GM18511 (cell line): ENCODE measurements around the gene NCK1.
"Not testable (repeated sequence)": the region's sequence is repeated elsewhere in the genome, so short reads cannot be mapped to it uniquely, and the experiment has no call there.

Experiments
- ATAC-seq: cut with Tn5 transposase; IDR thresholded peaks from one replicate; pipeline ENCODE4 v1.9.1; 2021; ENCODE audit warnings: mild to moderate bottlenecking, moderate library complexity; ENCODE audit not compliant: unreplicated experiment

The NCK1 gene

DNA sequence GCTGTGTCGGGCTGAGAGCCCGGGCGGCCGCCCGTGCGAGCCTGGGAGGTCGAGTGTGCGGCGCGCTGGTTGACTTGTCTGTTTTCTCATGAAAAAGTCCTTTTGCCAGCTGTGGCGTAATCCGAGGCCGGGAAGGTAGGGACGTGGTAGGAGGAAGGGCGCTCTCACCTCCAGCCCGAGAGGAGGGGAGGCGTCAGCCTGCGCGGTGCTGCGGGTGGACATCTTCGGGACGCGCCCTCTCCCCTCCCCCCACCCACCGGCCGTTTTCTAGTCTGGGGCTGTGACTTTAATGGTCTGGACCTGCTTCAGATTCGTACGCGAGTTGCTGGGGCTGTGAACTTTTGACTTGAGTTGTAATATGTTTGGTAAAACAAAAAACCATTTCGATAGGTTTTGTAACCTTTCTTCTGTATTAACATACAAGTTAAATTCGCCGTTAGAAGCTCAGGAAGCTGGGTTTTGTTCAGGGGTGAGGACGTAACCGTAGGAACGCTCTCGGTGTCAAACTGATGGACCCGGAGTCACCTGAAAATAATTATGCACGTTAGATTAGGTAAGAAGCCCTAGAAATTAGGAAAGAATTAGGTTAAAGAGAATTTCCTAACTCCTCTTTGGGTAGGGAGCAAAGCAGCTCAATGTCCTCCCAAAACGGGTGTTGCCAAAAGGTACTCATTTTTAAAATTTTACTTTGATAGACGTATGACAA lies 762 bp downstream of the NCK1 start:
- ATAC-seq = peak; percentile 36

DNA sequence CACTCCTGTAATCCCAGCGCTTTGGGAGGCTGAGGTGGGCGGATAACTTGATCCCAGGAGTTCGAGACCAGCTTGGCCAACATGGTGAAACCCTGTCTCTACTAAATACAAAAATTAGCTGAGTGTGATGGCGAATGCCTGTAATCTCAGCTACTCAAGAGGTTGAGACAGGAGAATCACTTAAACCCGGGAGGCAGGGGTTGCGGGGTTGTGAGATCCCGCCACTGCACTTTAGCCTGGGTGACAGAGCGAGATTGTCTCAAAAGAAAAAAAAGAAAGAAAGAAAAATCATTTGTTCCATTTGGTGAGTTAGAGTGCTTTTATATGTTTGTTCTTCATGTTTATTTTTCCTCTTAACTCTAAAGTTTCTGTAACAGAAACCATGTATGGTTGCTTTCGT lies 7.3 kb downstream of the NCK1 start:
- ATAC-seq = no peak

- ATAC-seq = not testable (repeated sequence)
Measured at GRCh38 chr3:136872258-136872657, 10.2 kb downstream of the NCK1 start.

DNA sequence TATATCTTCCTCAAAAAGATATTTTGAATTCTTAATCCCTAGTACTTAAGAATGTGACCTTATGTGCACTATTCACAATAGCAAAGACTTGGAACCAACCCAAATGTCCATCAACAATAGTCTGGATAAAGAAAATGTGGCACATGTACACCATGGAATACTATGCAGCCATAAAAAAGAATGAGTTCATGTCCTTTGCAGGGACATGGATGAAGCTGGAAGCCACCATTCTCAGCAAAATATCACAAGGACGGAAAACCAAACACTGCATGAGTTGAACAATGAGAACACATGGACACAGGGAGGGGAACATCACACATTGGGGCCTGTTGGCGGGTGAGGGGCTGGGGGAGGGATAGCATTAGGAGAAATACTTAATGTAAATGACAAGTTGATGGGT lies 17.5 kb downstream of the NCK1 start:
- ATAC-seq = not testable (repeated sequence)

GRCh38 chr3:136882571-136882970 lies 20.6 kb downstream of the NCK1 start:
- ATAC-seq = no peak

GRCh38 chr3:136883967-136884720 lies 22.1 kb downstream of the NCK1 start:
- ATAC-seq = no peak

DNA sequence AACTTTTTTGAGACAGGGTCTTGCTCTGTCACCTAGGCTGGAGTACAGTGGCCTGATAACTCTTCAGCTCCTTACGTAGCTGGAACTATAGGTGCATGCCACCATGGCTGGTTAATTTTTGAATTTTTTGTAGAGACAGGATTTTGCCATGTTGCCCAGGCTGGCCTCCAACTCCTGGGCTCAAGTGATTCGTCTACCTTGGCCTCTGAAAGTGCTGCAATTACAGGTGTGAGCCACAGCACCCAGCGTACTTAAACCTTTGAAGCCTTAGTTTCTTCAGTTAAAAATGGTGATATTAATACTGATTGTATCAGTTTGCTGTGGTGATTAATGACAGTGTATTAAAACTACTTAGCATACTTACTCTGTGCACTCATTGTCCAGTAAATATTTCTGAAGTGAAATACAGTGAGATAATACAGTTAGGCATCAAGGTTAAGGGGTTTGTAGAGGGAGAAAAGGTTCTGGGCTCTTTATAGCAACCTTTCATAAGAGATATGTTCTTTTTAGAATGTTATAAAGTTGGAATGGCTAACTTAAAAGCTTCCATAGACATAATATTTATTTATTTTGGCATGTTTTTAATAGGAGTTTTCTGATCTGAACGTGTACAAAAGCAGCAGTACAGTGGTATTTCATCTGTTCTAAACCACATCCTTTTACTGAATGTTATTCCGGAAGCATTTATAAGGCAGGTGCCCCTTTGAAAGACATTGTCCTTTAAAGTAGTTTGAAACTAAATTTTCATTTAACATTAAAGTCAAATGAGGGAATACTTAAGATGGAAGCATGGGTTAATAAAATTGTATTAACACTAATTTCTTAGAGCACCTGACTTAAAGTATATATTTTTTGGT lies 23.6 kb downstream of the NCK1 start:
- ATAC-seq = peak; percentile 77

GRCh38 chr3:136889947-136890346 lies 27.9 kb downstream of the NCK1 start:
- no peak for ATAC-seq

GRCh38 chr3:136891934-136892855 lies 30.2 kb downstream of the NCK1 start:
- ATAC-seq = no peak

- no peak for ATAC-seq
Measured at GRCh38 chr3:136893848-136894443, 31.9 kb downstream of the NCK1 start.

GRCh38 chr3:136897171-136897570 lies 35.2 kb downstream of the NCK1 start:
- ATAC-seq = not testable (repeated sequence)

GRCh38 chr3:136898549-136898948 lies 36.5 kb downstream of the NCK1 start:
- no peak for ATAC-seq

DNA sequence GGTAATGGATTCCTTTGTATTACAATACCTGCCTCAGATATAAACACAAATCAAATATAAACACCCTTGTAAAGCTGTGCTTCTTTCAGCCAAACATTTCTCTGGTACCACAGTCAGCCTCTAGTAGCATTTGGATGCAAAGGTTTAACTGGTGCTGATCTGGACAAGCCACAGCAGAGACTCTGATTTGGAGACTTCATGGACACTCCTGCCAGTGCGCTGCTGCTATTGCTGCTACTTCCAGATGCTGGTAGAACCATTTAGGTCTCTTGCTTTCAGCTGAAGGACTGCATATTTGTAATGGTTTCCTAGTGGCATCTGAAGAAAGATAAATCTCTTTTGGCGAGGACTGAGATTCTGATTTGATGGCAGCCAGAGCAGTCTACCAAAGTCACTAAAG lies 36.9 kb downstream of the NCK1 start:
- no peak for ATAC-seq

GRCh38 chr3:136899622-136900158 lies 37.7 kb downstream of the NCK1 start:
- ATAC-seq = no peak

DNA sequence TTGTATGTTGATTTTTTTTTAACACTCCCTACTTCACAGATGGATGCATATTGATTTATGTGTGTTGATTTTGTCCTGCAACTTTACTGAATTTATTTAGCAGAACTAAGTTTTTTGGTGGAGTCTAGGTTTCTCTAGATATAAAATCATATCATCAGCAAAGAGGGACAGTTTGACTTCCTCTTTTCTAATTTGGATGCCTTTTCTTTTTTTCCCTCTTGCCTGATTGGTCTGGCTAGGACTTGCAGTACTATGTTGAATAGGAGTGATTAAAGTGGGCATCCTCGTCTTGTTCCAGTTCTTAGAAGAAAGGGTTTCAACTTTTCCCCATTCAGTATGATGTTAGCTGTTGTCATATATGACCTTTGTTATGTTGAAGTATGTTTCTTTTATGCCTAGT lies 38.7 kb downstream of the NCK1 start:
- ATAC-seq = not testable (repeated sequence)

GRCh38 chr3:136901391-136901790 lies 39.4 kb downstream of the NCK1 start:
- no peak for ATAC-seq

GRCh38 chr3:136902530-136902929 lies 40.5 kb downstream of the NCK1 start:
- not testable (repeated sequence) for ATAC-seq

DNA sequence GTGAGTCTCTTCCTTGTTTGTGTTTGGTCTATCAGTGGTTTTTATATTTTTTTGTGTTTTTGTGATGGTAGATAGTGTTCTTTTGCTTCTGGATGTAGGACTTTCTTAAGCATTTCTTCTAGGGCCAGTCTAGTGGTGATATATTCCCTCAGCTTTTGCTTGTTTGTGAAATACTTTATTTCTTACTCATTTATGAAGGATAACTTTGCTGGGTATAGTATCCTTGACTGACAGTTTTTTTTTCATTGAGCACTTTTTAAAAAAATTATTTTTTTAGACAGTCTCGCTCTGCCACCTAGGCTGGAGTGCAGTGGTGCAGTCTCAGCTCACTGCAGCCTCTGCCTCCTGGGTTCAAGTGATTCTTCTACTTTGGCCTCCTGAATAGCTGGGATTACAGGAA lies 41.9 kb downstream of the NCK1 start:
- no peak for ATAC-seq

GRCh38 chr3:136904746-136905145 lies 42.7 kb downstream of the NCK1 start:
- no peak for ATAC-seq

DNA sequence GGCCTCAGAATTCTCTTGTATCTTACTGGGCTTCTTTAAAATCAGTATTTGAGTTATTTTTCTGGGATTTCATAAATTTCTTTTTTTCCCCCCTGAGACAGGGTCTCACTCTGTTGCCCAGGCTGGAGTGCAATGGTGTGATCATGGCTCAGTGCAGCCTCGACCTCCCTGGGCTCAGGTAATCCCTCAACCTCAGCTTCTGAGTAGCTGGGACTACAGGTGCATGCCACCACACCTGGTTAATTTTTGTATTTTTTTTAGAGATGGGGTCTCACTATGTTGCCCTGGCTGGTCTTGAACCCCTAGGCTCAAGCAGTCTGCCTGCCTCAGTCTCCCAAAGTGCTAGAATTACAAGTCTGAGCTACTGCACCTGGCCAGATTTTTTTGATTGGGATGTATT lies 43.5 kb downstream of the NCK1 start:
- ATAC-seq = no peak
